ENCODE data around the gene TEAD1.

TEAD1 gene

DNA sequence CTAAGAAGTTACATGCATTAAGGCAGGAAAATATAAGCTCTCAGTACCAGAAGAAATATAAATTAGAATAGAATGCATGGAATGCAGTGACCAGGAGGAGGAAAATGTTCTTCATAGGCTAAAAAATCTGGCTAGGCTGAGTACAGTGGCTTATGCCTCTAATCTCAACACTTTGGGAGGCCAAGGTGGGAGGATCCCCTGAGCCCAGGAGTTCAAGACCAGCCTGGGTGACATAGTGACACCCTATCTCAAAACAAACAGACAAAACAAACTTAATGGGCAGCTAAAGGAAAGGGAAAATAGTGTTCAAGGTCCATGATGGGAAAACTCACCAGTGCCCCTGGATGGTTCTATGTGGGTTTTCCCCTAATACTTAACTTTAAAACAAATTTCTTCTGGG is 256.6 kb downstream of the TEAD1 start:
- TF ChIP-seq, protein P1, sequence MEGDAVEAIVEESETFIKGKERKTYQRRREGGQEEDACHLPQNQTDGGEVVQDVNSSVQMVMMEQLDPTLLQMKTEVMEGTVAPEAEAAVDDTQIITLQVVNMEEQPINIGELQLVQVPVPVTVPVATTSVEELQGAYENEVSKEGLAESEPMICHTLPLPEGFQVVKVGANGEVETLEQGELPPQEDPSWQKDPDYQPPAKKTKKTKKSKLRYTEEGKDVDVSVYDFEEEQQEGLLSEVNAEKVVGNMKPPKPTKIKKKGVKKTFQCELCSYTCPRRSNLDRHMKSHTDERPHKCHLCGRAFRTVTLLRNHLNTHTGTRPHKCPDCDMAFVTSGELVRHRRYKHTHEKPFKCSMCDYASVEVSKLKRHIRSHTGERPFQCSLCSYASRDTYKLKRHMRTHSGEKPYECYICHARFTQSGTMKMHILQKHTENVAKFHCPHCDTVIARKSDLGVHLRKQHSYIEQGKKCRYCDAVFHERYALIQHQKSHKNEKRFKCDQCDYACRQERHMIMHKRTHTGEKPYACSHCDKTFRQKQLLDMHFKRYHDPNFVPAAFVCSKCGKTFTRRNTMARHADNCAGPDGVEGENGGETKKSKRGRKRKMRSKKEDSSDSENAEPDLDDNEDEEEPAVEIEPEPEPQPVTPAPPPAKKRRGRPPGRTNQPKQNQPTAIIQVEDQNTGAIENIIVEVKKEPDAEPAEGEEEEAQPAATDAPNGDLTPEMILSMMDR (IDR thresholded peaks at IDR 0.05; ENCODE audit: borderline replicate concordance, insufficient read depth, low read depth, low read length) = no peak
- H3K4me3 ChIP-seq (ENCODE audit: low read depth, low read length) = no peak overlapping the region

DNA sequence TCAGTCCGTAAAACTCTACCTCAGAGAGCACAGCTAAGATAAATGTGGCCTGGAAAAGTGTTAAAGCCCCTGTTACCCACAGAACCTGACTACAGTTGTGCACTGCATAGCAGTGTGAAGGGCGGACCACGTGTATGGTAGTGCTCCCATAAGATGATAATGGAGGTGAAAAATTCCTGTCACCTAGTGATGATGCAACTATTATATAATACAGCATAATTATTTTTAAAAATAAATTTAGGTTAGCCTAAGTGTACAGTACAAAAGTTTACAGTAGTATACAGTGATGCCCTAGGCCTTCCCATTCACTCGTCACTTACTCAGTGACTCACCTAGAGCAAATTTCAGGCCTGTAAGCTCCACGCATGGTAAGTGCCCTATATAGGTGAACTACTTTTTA is 258.3 kb downstream of the TEAD1 start:
- TF ChIP-seq, protein P1 (IDR thresholded peaks at IDR 0.05; ENCODE audit: borderline replicate concordance, insufficient read depth, low read depth, low read length) = no peak
- H3K4me3 ChIP-seq (ENCODE audit: low read depth, low read length) = no peak overlapping the region

DNA sequence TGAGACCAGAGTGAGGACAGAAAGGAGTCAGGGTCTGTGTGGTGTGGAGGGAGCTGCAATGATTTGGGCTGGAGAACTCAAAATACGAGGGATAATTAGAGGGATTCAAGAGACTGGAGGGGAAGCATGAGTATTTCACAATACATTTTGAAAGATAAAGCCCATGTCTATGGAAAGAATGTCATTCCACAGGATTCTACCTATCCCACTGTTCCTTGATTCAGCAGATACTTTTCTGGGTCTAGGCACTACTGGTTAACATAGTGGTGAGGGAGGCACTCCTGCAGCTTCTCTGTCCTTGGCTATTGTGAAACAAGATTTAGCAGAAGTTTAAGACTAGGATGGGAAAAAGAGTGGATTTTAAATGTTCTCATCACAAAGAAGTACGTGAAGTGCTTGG is 262.0 kb downstream of the TEAD1 start:
- no peak overlapping the region for H3K4me3 ChIP-seq (ENCODE audit: low read depth, low read length)
- TF ChIP-seq, protein P1 (IDR thresholded peaks at IDR 0.05; ENCODE audit: borderline replicate concordance, insufficient read depth, low read depth, low read length) = no peak

DNA sequence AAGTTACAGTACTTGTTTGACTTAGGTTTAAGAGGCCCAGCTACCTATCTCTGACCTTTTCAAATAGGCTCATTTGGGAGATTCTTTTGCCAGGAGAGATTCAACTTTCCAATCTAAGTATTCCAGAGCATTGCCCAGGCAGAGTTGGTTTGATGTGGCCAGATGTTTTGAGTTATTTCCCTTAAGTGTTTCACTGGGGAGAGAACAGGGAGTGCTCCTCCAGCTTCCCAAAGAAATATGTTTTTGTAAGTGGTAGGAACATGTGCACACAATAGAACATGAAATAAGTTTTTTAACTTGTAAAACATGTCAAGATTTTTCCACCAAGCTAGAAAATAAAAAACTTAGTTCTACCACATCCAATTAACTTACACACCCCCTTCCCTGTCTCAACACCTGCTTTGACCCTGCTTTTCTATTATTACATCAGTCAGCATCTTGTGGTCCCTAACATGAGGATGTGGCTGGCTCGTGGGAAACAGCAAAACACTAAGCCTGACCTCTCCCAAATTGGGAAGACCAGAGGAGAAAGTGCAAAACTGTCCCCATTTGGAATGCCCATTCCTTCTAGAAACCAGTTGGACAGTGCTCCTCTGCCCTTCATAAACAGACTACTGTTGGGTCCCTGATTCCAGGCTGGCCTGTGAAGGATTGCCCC is 264.5 kb downstream of the TEAD1 start:
- no peak overlapping the region for H3K4me3 ChIP-seq (ENCODE audit: low read depth, low read length)
- TF ChIP-seq, protein P1 (IDR thresholded peaks at IDR 0.05; ENCODE audit: borderline replicate concordance, insufficient read depth, low read depth, low read length) = no peak

DNA sequence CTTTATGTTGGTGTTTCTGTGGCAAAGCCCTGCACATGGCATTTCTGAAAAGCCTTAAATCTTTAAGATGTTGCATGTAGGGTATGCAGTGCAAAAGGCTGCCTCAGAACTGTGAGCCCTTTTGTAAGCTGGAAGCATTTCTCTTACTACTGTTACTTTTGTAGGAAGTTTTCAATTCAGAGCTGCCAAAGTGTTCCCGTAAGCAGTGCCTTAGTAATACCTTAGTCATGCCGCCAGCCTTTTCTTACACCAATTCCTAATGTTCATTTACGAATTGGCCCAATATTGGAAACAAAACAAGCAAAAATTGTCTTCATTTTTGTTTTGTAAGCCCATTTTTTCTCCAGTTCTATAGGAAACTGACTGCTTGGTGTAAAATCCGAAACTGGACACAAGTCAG is 267.4 kb downstream of the TEAD1 start:
- TF ChIP-seq, protein P1 (IDR thresholded peaks at IDR 0.05; ENCODE audit: borderline replicate concordance, insufficient read depth, low read depth, low read length) = no peak
- no peak overlapping the region for H3K4me3 ChIP-seq (ENCODE audit: low read depth, low read length)

DNA sequence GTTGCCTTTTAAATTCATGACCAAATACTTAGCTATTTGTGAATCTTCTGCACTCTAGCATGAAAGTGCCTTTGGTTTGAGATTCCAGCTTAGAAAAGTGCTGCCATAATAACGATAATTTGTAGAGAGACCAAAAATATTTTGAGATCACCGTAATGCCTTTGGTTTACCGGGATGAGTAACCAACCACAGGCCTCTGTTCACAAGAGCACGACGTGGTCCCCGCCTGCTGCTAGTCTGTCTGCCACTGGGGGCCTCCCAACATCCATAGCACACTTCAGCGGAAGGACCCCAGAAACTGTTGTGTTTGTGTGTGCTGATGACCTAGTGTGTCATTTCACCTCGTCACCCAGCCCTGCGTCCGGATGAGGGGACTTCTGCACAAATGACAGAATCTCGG is 267.9 kb downstream of the TEAD1 start:
- H3K4me3 ChIP-seq (ENCODE audit: low read depth, low read length) = no peak overlapping the region
- TF ChIP-seq, protein P1 (IDR thresholded peaks at IDR 0.05; ENCODE audit: borderline replicate concordance, insufficient read depth, low read depth, low read length) = no peak

DNA sequence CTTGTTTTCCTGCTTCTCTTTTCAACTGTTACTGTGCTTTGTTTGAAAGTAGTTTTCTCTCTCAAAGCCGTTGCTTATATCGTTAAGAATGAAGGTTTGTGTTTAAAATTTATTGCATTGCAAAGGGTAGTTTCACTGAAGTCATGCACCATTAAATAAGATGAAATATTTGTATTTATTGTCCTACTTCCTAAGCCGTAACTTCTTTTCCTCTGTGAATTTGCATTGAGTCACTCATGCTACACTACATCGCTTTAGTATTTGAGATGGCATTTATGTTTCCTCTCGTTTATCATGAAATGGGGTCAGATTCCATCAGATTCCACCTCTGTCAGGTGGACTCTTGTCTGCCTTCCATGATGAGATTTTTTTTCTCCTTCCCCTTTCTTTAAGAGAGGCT is 269.1 kb downstream of the TEAD1 start:
- H3K4me3 ChIP-seq (ENCODE audit: low read depth, low read length) = no peak overlapping the region
- TF ChIP-seq, protein P1 (IDR thresholded peaks at IDR 0.05; ENCODE audit: borderline replicate concordance, insufficient read depth, low read depth, low read length) = no peak

All from GM12875 (cell line).